Skeletal muscle satellite cell (primary cell): ENCODE data around the gene CPB1.

Experiments used
- H3K27me3 ChIP-seq: 2 replicates; pipeline ENCODE4 v1.7.0; 2013; ENCODE audit warnings: low read length; ENCODE audit not compliant: control insufficient read depth, insufficient read depth
- H3K36me3 ChIP-seq: 2 replicates; pipeline ENCODE4 v1.7.0; 2013; ENCODE audit warnings: mild to moderate bottlenecking, control low read depth, low read length; ENCODE audit not compliant: insufficient read depth
- H3K4me1 ChIP-seq: 2 replicates; pipeline ENCODE4 v1.7.0; 2013; ENCODE audit warnings: low read length; ENCODE audit not compliant: control insufficient read depth, insufficient read depth
- H3K4me2 ChIP-seq: 2 replicates; pipeline ENCODE4 v1.7.0; 2013; ENCODE audit warnings: mild to moderate bottlenecking, low read length
- H3K4me3 ChIP-seq: 2 replicates; pipeline ENCODE4 v1.7.0; 2013; ENCODE audit warnings: low read length
- H3K9ac ChIP-seq: 2 replicates; pipeline ENCODE4 v1.7.0; 2013; ENCODE audit warnings: mild to moderate bottlenecking, low read depth, low read length, moderate library complexity
- H3K9me3 ChIP-seq: replicated peaks from 2 replicates; pipeline ENCODE4 v1.7.0; 2013; ENCODE audit warnings: mild to moderate bottlenecking, control low read depth, low read length

Gene CPB1

GRCh38 chr3:148800414-148800813 lies 27.2 kb upstream of the CPB1 start:
- Histone ChIP-seq H3K9ac (no peak overlapping the region), H3K27me3 (no peaks in the 10 kb centered on the region), H3K9me3 (no peaks in the 10 kb centered on the region), H3K4me1 (no peaks in the 10 kb centered on the region), H3K4me2 (no peak overlapping the region), H3K36me3 (no peaks in the 10 kb centered on the region), H3K4me3 (no peak overlapping the region)

GRCh38 chr3:148809835-148810234 lies 17.8 kb upstream of the CPB1 start:
- Histone ChIP-seq H3K36me3 (no peaks in the 10 kb centered on the region), H3K9ac (no peak overlapping the region), H3K9me3 (no peaks in the 10 kb centered on the region), H3K27me3 (peaks cover 7% of the 10 kb centered on the region), H3K4me2 (no peak overlapping the region), H3K4me3 (no peak overlapping the region), H3K4me1 (no peaks in the 10 kb centered on the region)

- Histone ChIP-seq H3K9ac (no peak overlapping the region), H3K4me3 (peak overlapping the region; percentile 19), H3K4me2 (peak overlapping the region; percentile 48), H3K27me3 (no peaks in the 10 kb centered on the region), H3K4me1 (peaks cover 6% of the 10 kb centered on the region), H3K9me3 (no peaks in the 10 kb centered on the region), H3K36me3 (no peaks in the 10 kb centered on the region)
These were observed 12.1 kb upstream of the CPB1 start for GRCh38 chr3:148815316-148816110.

GRCh38 chr3:148816427-148816826 lies 11.2 kb upstream of the CPB1 start:
- Histone ChIP-seq H3K27me3 (no peaks in the 10 kb centered on the region), H3K9me3 (no peaks in the 10 kb centered on the region), H3K9ac (no peak overlapping the region), H3K4me1 (peaks cover 6% of the 10 kb centered on the region), H3K4me3 (no peak overlapping the region), H3K4me2 (no peak overlapping the region), H3K36me3 (no peaks in the 10 kb centered on the region)

- Histone ChIP-seq H3K4me3 (no peak overlapping the region), H3K36me3 (no peaks in the 10 kb centered on the region), H3K4me2 (no peak overlapping the region), H3K4me1 (peaks cover 6% of the 10 kb centered on the region), H3K27me3 (no peaks in the 10 kb centered on the region), H3K9me3 (no peaks in the 10 kb centered on the region), H3K9ac (no peak overlapping the region)
These were observed 10.6 kb upstream of the CPB1 start for GRCh38 chr3:148816981-148817525.

GRCh38 chr3:148820361-148821245 lies 7.0 kb upstream of the CPB1 start:
- H3K4me3 ChIP-seq = no peak overlapping the region
- no peak overlapping the region for H3K4me2 ChIP-seq
- no peaks in the 10 kb centered on the region for H3K36me3 ChIP-seq
- H3K27me3 ChIP-seq = no peaks in the 10 kb centered on the region
- H3K9me3 ChIP-seq = no peaks in the 10 kb centered on the region
- H3K9ac ChIP-seq = no peak overlapping the region
- peaks cover 2% of the 10 kb centered on the region for H3K4me1 ChIP-seq

- Histone ChIP-seq H3K4me1 (no peaks in the 10 kb centered on the region), H3K9me3 (no peaks in the 10 kb centered on the region), H3K4me2 (no peak overlapping the region), H3K36me3 (no peaks in the 10 kb centered on the region), H3K27me3 (no peaks in the 10 kb centered on the region), H3K4me3 (no peak overlapping the region), H3K9ac (no peak overlapping the region)
These were observed 4.6 kb upstream of the CPB1 start for GRCh38 chr3:148823026-148823425.

- Histone ChIP-seq H3K4me1 (no peaks in the 10 kb centered on the region), H3K4me2 (no peak overlapping the region), H3K9me3 (no peaks in the 10 kb centered on the region), H3K9ac (no peak overlapping the region), H3K27me3 (no peaks in the 10 kb centered on the region), H3K4me3 (no peak overlapping the region), H3K36me3 (no peaks in the 10 kb centered on the region)
These were observed 2.1 kb upstream of the CPB1 start for GRCh38 chr3:148825476-148825875.

- Histone ChIP-seq H3K27me3 (no peaks in the 10 kb centered on the region), H3K4me1 (no peaks in the 10 kb centered on the region), H3K4me2 (no peak overlapping the region), H3K9ac (no peak overlapping the region), H3K4me3 (no peak overlapping the region), H3K36me3 (no peaks in the 10 kb centered on the region), H3K9me3 (no peaks in the 10 kb centered on the region)
These were observed 602 bp downstream of the CPB1 start for GRCh38 chr3:148828136-148828690.

- Histone ChIP-seq H3K4me3 (no peak overlapping the region), H3K4me2 (no peak overlapping the region)
These were observed 2.3 kb downstream of the CPB1 start for GRCh38 chr3:148829926-148830325.

GRCh38 chr3:148833223-148833622 lies 5.6 kb downstream of the CPB1 start:
- Histone ChIP-seq H3K36me3 (no peaks in the 10 kb centered on the region), H3K4me2 (no peak overlapping the region), H3K4me1 (no peaks in the 10 kb centered on the region), H3K9me3 (no peaks in the 10 kb centered on the region), H3K9ac (no peak overlapping the region), H3K27me3 (no peaks in the 10 kb centered on the region), H3K4me3 (no peak overlapping the region)

More at GRCh38 chr3:148829926-148830325, 2.3 kb downstream of the CPB1 start:
- Histone ChIP-seq H3K4me1 (no peaks in the 10 kb centered on the region), H3K9ac (no peak overlapping the region), H3K27me3 (no peaks in the 10 kb centered on the region), H3K36me3 (no peaks in the 10 kb centered on the region), H3K9me3 (no peaks in the 10 kb centered on the region)
